Activated CD8-positive, alpha-beta memory T cell treated with anti-CD3 and anti-CD28 coated beads, Interleukin-2, amount 10 ng/mL, durations not matched to agents 7 days and 5 days (primary cell): ENCODE measurements around the gene LRRC56. TPM values are rescaled to one million over a fixed set of nuclear protein-coding genes. Genes with fewer than 3 reads are reported as not detected.
"Not testable (repeated sequence)": the region's sequence is repeated elsewhere in the genome, so short reads cannot be mapped to it uniquely, and the experiment has no call there.

ENCODE experiments used
- ATAC-seq: fragments of 150-1000 bp; cut with Tn5 transposase; one replicate; pipeline ENCODE4 v1.10.0; 2021; ENCODE audit warnings: moderate library complexity
- CTCF ChIA-PET: fragments of 350-600 bp; sonication (Branson Sonifier 250); formaldehyde crosslinking; loops from one replicate; lab custom pipeline; 2021; ENCODE audit warnings: antibody characterized with exemption; lab: Charles Lee
- DNase-seq: peaks from one replicate; pipeline ENCODE4 v3.0.0-alpha.2; 2020
- H3K27ac Mint-ChIP-seq: one replicate; pipeline ENCODE4 v1.8.0; 2021; ENCODE audit warnings: mild to moderate bottlenecking, mixed read lengths
- H3K27me3 Mint-ChIP-seq: one replicate; pipeline ENCODE4 v1.8.0; 2021; ENCODE audit warnings: mixed read lengths
- H3K36me3 Mint-ChIP-seq: one replicate; pipeline ENCODE4 v1.8.0; 2021; ENCODE audit warnings: mild to moderate bottlenecking, mixed read lengths
- H3K4me1 Mint-ChIP-seq: one replicate; pipeline ENCODE4 v1.8.0; 2021; ENCODE audit warnings: mixed read lengths
- H3K4me3 Mint-ChIP-seq: one replicate; pipeline ENCODE4 v1.8.0; 2021; ENCODE audit warnings: mild to moderate bottlenecking, moderate library complexity, mixed read lengths
- H3K9me3 Mint-ChIP-seq: one replicate; pipeline ENCODE4 v1.8.0; 2022; ENCODE audit warnings: low read depth, mixed read lengths
- total RNA-seq, 2 experiments: library from RNA; stranded (reverse); gene quantifications; one replicate each; pipeline ENCODE4 v1.2.3, GENCODE V29; 2021

Gene LRRC56
- total RNA-seq, 2 experiments from 2014 or later = 1.7 to 2.1 TPM

DNA sequence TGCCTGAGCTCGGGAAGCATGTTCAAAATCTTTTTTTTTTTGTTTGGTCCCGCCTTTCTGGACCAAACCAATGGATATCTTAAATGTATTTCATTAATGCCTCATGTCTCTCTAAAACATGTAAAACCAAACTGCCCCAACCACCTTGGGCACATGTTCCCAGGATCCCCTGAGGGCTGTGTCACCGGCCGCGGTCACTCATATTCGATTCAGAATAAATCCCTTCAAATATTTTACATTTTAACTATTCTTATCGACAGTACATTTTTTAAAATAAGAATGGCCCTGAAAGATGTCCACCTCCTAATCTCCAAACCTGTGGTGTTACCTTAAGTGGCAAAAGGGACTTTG, 32.4 kb upstream of the LRRC56 start:
- Mint-ChIP-seq H3K4me3 (peak overlapping the region; percentile 88), H3K9me3 (no peaks in the 10 kb centered on the region), H3K4me1 (peaks cover 35% of the 10 kb centered on the region), H3K36me3 (peaks cover 10% of the 10 kb centered on the region), H3K27ac (peak overlapping the region; percentile 96), H3K27me3 (no peaks in the 10 kb centered on the region)
- no peak for DNase-seq
- ATAC-seq = no peak
- CTCF ChIA-PET = interaction anchor here (0.6 to 4.1 kb wide), 4 partner anchors 14 to 221 kb away, joined by 3 to 33 read pairs (median 16); partner anchors contain the start of gene PTDSS2

DNA sequence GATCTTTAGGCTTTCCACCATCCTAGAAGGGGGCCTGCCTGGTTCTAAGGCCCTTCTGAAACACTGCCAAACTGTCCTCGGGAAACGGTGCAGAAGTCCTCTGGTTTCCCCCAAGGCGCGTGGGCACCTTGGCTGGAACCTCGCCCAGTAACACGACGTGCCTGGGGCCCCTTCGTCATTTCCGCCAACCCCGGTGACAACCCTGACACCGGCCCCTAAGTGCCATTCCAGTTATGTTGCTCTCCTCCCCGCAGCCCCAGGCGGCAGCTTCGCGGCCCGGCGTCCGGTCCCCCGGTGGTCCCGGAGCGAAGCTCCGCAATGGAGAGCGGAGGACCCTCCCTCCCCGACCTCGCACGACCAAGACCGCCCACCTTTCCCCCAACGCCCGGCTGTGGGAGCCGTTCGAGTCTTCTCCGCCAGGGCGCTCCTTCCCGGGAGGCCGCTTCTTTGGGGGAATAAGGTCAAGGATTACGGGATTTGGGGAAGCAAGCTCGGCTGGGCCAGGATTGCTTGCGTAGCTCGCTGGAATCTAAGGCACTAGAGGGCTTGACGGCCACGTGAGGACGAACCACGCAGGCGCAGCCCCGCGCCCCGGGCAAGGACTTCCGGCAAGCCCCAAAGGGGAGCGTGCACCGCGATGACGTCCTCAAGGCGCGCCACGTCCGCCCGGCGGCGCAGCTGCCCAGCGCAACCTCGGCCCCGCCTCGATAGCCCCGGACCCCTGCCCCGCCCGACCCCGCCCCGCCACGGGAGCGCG, 30.9 kb upstream of the LRRC56 start:
- Mint-ChIP-seq H3K36me3 (peaks cover 13% of the 10 kb centered on the region), H3K4me1 (peaks cover 35% of the 10 kb centered on the region), H3K4me3 (peak overlapping the region; percentile 88), H3K27me3 (no peaks in the 10 kb centered on the region), H3K27ac (peak overlapping the region; percentile 96), H3K9me3 (no peaks in the 10 kb centered on the region)
- ATAC-seq = peak; percentile 80
- CTCF ChIA-PET = interaction anchor here (0.8 to 4.1 kb wide), 9 partner anchors 12 to 256 kb away, joined by 3 to 33 read pairs (median 4); partner anchors contain the start of genes PTDSS2 and SIGIRR
- peak; percentile 98 for DNase-seq

DNA sequence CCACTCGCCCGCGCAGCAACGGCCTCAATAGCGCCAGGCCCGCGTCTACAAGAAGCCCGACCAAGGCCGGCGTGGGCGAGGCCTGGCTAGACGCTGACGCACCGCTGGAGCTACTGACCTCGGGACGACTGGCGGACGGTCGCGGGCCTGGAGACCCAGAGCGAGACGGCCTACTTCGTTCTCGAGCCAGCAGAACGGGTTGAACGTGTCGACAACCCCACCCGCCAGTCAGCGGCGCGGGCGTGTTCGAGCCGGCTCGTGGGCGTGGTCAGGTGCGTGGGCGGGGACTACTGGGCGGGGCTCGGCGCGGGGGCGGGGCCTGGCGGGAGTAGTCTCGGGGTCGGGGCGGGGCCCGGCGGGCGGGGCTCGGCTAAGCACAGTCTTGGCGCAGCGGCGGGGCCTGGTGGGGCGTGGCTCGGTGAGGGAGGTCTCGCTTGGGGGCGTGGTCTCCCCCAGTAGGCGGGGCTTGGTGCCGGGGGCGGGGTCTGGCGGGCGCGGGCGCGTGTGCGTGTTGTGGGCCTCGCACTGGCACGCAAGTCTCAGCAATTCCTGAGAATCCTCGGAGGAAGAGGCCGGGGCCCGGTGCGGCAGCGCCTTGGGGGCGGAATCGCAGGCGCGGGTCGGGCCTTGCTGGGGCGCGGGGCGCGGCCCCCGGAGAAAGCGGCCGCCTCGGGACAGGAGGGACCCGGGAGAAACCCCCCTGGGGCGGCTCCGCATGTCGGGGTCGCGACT, 30.2 kb upstream of the LRRC56 start, which contains the start of gene RNH1:
RNH1 (minus strand) TSS at position 248 of the 732 bp plus-strand sequence. CDS start 5,080 bp downstream, outside the sequence.
- H3K27ac Mint-ChIP-seq = peak within 1 kb of the TSS; percentile 96
- peaks cover 32% of the 10 kb centered on the region for H3K4me1 Mint-ChIP-seq
- DNase-seq = peak; percentile 99
- H3K27me3 Mint-ChIP-seq = no peaks in the 10 kb centered on the region
- peaks cover 10% of the 10 kb centered on the region for H3K36me3 Mint-ChIP-seq
- peak; percentile 79 for ATAC-seq
- CTCF ChIA-PET = interaction anchor here (1.0 to 4.1 kb wide), 8 partner anchors 11 to 257 kb away, joined by 3 to 33 read pairs (median 4); partner anchors contain the start of genes PTDSS2 and SIGIRR
- no peaks in the 10 kb centered on the region for H3K9me3 Mint-ChIP-seq
- H3K4me3 Mint-ChIP-seq = peak within 1 kb of the TSS; percentile 88

DNA sequence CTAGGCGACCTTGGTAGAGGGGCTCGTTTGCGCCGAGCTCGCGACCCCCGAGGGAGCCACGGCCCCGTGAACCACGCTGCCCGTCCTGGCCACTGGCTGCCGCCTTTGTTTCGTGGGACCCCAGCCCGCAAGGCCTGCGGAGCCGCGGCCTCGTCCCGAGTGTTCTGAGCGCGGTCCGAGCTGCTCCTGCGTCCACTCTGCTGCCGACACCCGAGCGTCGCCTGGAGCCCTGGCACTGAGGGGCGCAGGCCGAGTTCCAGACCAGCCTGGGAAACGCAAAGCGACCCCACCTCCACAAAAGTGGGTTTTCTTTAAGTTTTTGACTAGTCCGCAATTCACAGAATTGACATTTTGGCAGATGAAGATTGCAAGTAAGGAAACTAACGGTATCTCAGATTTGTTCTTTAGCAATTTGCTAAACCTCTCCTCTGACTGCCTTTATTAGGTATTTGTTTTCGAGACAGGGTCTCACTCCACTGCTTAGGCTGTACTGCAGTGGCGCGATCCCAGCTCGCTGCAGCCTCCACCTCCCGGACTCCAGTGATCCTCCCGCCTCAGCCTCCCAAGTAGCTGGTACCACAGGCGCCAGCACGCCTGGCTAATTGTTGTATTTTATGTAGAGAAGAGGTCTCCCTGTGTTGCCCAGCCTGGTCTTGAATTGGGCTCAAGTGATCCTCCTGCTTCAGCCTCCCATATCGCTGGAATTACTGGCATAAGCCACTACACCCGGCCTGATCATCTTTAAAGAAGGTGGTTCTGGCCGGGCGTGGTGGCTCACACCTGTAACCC, 29.4 kb upstream of the LRRC56 start:
- H3K9me3 Mint-ChIP-seq = no peaks in the 10 kb centered on the region
- CTCF ChIA-PET = interaction anchor here (1.1 to 3.5 kb wide), 2 partner anchors 11 to 55 kb away, joined by 3 to 29 read pairs; no protein-coding TSS in a partner anchor
- peaks cover 30% of the 10 kb centered on the region for H3K4me1 Mint-ChIP-seq
- ATAC-seq = no peak
- no peaks in the 10 kb centered on the region for H3K27me3 Mint-ChIP-seq
- H3K36me3 Mint-ChIP-seq = peaks cover 11% of the 10 kb centered on the region
- no peak for DNase-seq
- peak overlapping the region; percentile 68 for H3K27ac Mint-ChIP-seq
- H3K4me3 Mint-ChIP-seq = peak overlapping the region; percentile 88

DNA sequence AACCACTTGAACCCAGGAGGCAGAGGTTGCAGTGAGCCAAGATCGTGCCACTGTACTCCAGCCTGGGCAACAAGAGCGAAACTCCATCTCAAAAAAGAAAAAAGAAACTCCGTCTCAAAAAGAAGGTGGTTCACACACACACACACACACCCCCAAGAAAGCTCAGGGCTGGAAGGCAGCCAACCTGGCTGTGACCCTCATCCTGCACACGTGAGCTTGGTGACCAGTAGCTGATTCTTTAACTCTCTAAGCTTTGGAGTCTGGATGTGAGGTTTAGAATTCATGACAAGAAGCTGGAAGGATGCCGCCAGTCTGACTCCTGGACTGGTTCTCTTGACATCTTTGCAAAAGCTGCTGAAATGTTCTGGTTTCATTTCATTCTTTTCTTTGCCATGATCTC, 28.4 kb upstream of the LRRC56 start:
- no peak for DNase-seq
- H3K9me3 Mint-ChIP-seq = no peaks in the 10 kb centered on the region
- no peaks in the 10 kb centered on the region for H3K27me3 Mint-ChIP-seq
- CTCF ChIA-PET = interaction anchor here (0.9 to 2.4 kb wide), 5 partner anchors 9 to 58 kb away, joined by 3 to 12 read pairs (median 3); partner anchors contain the start of gene HRAS
- no peak overlapping the region for H3K4me3 Mint-ChIP-seq
- H3K27ac Mint-ChIP-seq = no peak overlapping the region
- ATAC-seq = no peak
- peaks cover 14% of the 10 kb centered on the region for H3K36me3 Mint-ChIP-seq
- H3K4me1 Mint-ChIP-seq = peaks cover 22% of the 10 kb centered on the region

DNA sequence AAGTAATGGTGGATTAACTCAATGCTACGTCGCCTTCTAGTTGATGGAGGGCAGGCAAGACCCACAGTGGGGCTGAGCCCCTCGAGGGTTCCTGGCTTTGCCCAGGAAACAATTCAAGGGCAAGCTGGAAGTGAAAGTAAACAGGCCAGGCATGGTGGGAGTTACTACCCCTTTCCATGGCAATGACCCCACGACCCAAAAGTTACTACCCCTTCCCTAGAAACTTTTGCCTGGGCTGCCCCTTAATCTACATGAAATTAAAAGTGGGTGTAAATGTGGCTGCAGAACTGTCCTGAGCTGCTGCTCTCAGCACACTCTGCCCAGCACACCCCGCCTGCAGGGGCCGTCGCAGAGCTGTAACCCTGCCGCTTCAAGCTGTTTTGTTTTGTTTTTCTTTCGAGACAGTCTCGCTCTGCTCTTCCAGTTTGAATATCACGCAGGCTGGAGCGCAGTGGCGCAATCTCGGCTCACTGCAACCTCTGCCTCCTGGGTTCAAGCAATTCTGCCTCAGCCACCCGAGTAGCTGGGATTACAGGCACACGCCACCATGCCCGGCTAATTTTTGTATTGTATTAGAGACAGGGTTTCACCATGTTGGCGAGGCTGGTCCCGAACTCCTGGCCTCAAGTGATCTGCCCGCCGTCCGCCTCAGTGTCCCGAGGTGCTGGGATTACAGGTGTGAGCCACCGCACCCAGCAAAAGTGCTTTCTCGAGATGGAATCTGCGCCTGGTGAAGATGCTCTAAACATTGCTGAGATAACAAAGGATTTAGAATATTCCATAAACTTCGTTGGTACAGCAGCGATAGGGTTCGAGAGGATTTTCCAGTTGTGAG, 24.3 kb upstream of the LRRC56 start:
- Mint-ChIP-seq H3K4me3 (no peak overlapping the region), H3K27ac (no peak overlapping the region), H3K27me3 (no peaks in the 10 kb centered on the region), H3K4me1 (peaks cover 4% of the 10 kb centered on the region), H3K36me3 (peaks cover 20% of the 10 kb centered on the region), H3K9me3 (peaks cover 6% of the 10 kb centered on the region)
- CTCF ChIA-PET = interaction anchor here (1.5 kb wide), 1 partner anchor 65 kb away, joined by 4 read pairs; no protein-coding TSS in a partner anchor
- DNase-seq = no peak
- ATAC-seq = no peak

DNA sequence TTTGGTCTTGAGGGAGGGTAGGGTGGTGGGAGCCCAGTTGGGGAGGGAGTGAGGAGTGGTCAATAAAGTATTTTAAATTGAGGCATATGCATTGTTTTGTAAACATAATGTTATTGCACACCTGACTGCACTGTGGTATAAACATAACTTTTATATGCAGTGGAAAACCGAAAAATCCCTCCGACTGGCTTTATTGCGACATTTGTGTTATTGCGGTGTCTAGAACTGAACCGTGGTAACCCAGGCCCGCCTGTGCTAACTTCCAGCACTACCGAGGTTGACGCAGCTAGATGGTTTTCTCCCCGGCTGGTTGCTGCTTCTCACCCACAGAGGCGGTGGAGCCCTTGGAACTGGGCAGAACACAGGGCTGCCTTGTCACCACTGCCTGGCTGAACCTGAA, 22.7 kb upstream of the LRRC56 start:
- ATAC-seq = no peak
- Mint-ChIP-seq H3K9me3 (peaks cover 6% of the 10 kb centered on the region), H3K27ac (no peak overlapping the region), H3K4me1 (peaks cover 6% of the 10 kb centered on the region), H3K36me3 (peaks cover 17% of the 10 kb centered on the region), H3K4me3 (no peak overlapping the region), H3K27me3 (no peaks in the 10 kb centered on the region)
- CTCF ChIA-PET = interaction anchor here (1.3 to 1.5 kb wide), 2 partner anchors 10 to 66 kb away, joined by 3 to 4 read pairs; no protein-coding TSS in a partner anchor
- DNase-seq = no peak

DNA sequence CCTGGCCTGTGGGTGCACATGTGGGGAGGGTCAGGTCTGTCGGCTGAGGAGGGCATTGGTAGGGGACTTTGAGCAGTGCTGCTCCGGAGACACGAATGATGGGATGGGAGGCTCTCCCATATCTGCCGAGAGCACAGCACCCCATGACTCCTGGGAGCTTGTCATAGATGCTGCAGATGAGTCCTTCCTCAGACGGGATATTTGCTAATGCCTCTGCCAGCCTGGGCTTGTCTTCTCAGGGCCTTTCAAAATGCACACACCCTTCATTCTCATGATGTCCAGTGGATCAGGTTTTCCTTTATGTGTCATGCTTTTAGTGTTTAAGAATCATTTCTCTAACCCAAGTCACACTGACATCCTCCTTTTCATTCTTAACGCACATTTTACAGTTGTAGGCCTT, 22.2 kb upstream of the LRRC56 start:
- no peak overlapping the region for H3K27ac Mint-ChIP-seq
- peaks cover 12% of the 10 kb centered on the region for H3K36me3 Mint-ChIP-seq
- peaks cover 6% of the 10 kb centered on the region for H3K9me3 Mint-ChIP-seq
- CTCF ChIA-PET = interaction anchor here (1.3 kb wide), 1 partner anchor 11 kb away, joined by 3 read pairs; no protein-coding TSS in a partner anchor
- peaks cover 6% of the 10 kb centered on the region for H3K4me1 Mint-ChIP-seq
- no peak overlapping the region for H3K4me3 Mint-ChIP-seq
- DNase-seq (no peak), ATAC-seq (no peak)
- H3K27me3 Mint-ChIP-seq = no peaks in the 10 kb centered on the region

DNA sequence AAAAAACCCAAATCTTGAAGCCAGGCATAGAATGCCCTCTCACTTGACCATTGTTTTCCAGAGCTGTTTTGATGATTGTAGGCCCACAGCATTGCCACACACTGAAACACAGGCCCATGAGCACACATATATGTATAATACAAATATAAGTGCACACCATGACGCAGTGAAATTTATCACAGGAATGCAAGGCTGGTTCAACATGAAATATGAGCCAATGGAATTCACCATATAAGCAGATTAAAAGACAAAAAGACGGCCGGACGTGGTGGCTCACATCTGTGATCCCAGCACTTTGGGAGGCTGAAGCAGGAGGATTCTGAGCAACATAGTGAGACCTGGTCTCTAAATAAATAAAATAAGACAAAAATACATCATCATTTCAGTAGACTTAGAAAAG, 20.9 kb upstream of the LRRC56 start:
- Mint-ChIP-seq H3K4me1 (peaks cover 6% of the 10 kb centered on the region), H3K27me3 (no peaks in the 10 kb centered on the region), H3K9me3 (peaks cover 6% of the 10 kb centered on the region), H3K27ac (no peak overlapping the region), H3K4me3 (no peak overlapping the region), H3K36me3 (peaks cover 10% of the 10 kb centered on the region)
- ATAC-seq (no peak), DNase-seq (no peak)
- CTCF ChIA-PET = interaction anchor here (1.3 to 3.7 kb wide), 3 partner anchors 19 to 110 kb away, joined by 3 to 48 read pairs (median 3); partner anchors contain the start of genes HRAS and PTDSS2

DNA sequence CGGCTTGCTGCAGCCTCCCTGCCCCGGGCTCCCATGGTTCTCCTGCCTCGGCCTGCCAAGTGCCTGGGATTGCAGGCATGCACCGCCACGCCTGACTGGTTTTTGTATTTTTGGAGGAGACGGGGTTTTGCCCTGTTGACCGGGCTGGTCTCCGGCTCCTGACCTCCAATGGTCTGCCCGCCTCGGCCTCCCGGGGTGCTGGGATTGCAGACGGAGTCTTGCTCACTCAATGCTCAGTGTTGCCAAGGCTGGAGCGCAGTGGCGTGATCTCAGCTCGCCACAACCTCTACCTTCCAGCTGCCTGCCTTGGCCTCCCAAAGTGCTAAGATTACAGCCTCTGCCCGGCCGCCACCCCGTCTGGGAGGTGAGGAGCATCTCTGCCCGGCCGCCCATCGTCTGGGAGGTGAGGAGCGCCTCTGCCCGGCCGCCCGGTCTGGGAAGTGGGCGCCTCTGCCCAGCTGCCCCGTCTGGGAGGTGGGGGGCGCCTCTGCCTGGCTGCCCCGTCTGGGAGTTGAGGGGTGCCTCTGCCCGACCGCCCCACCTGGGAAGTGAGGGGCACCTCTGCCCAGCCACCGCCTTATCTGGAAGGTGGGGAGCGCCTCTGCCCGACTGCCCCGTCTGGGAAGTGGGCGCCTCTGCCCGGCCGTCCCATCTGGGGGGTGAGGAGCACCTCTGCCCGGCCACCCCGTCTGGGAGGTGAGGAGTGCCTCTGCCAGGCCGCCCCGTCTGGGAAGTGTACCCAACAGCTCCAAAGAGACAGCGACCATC, 20.2 kb upstream of the LRRC56 start:
- ATAC-seq, DNase-seq, H3K4me1 Mint-ChIP-seq: not testable (repeated sequence)

DNA sequence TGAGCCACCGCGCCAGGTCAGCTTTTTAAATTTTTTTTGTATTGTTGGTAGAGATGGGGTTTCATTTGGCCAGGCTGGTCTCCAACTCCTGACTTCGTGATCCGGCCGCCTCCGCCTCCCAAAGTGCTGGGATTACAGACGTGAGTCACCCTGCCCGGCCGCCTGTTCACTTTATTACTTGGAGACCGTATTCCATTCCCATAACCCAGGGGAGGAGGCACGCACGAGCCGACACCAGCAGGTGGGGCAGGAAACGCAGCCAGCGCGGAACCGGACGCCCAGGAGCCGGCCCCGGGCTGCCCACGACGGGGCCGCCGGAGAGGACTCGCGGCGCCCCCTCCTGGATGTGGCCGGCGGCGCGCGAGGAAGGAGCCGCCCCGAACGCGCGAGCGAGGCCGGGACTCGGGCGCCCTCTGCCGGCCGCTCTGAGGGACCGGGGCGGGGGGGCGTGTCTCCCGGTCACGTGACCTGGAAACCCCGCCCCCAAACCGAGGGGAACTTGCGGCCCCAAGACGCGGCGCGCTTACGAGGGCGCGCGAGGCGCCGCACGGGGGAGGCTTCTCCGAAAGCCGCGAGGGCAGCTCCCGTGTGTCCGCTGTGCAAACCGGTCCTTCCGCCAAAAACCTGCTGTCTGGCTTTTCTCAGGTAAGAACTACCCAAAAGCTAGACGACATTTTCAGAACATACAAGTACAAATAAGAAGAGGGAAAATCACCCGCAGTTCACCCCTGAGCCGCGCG, 18.7 kb upstream of the LRRC56 start:
- Mint-ChIP-seq H3K4me3 (peak overlapping the region; percentile 58), H3K4me1 (peaks cover 6% of the 10 kb centered on the region), H3K9me3 (peaks cover 6% of the 10 kb centered on the region), H3K36me3 (peaks cover 7% of the 10 kb centered on the region), H3K27ac (peak overlapping the region; percentile 64), H3K27me3 (no peaks in the 10 kb centered on the region)
- peak; percentile 97 for ATAC-seq
- peak; percentile 90 for DNase-seq
- CTCF ChIA-PET = interaction anchor here (0.5 to 3.7 kb wide), 43 partner anchors 8 to 312 kb away, joined by 3 to 48 read pairs (median 4); partner anchors contain the start of genes HRAS, IFITM2, PHRF1 and PTDSS2

More for the DNA sequence above, 20.2 kb upstream of the LRRC56 start:
- H3K4me3 Mint-ChIP-seq, H3K27ac Mint-ChIP-seq, H3K9me3 Mint-ChIP-seq, H3K27me3 Mint-ChIP-seq: not testable (repeated sequence)
- peaks cover 10% of the 10 kb centered on the region for H3K36me3 Mint-ChIP-seq
- CTCF ChIA-PET = interaction anchor here (1.3 to 3.7 kb wide), 4 partner anchors 19 to 211 kb away, joined by 3 to 48 read pairs (median 3); partner anchors contain the start of genes HRAS and PTDSS2
